K562 (cell line): Measurements from ENCODE around the gene KCNK2. TPM values are rescaled to one million over a fixed set of nuclear protein-coding genes. Genes with fewer than 3 reads are reported as not detected.

Experiments used
- ATAC-seq: fragments of 200-7000 bp; cut with Tn5 transposase; 3 replicates; pipeline ENCODE4 v1.9.1; 2020; ENCODE audit warnings: moderate library complexity
- BruUV-seq: library from RNA; stranded (reverse); fragments of 400-500 nt; replicated peaks from 2 replicates; lab custom pipeline; 2021; lab: Mats Ljungman, UMichigan
- CTCF ChIA-PET: fragments of 300-600 bp; formaldehyde crosslinking; extraction: SDS; loops from one replicate; lab custom pipeline; 2021; ENCODE audit warnings: low intra/inter-chr PET ratio; lab: Yijun Ruan, JAX
- POLR2A ChIA-PET: fragments of 300-600, 350-650 bp; sonication (Branson Sonifier 250); formaldehyde crosslinking; extraction: SDS; loops from one replicate; lab custom pipeline; 2021; ENCODE audit warnings: antibody characterized with exemption, inconsistent platforms; lab: Yijun Ruan, JAX
- DNase-seq, 4 experiments: peaks; one replicate each; pipeline versions ENCODE4 v3.0.0 to v3.0.0-alpha.2; 2011 to 2018; ENCODE audit warnings: low spot score in 3 of 4, mixed read lengths in 3 of 4; ENCODE audit errors: extremely low read depth in 1 of 4
- FAIRE-seq: peaks from 2 replicates; lab custom pipeline; 2011; peaks lifted over from hg19 to GRCh38; lab: Jason Lieb, UNC
- H2AFZ ChIP-seq: 2 replicates; pipeline ENCODE4 v1.6.0; 2011; ENCODE audit warnings: low read depth, low read length, control low read depth, inconsistent platforms
- H3K27ac ChIP-seq: fragments of 200-600 bp; 3 replicates; pipeline ENCODE4 v1.8.0; 2011; ENCODE audit warnings: low read depth, mild to moderate bottlenecking, control low read depth, inconsistent platforms, low read length, moderate library complexity, mixed read lengths; ENCODE audit errors: extremely low read depth
- H3K27me3 ChIP-seq, 2 experiments: fragments of 300-600 bp in 1 of 2; 2 replicates in 1 of 2; 3 replicates in 1 of 2; pipeline versions ENCODE4 v1.6.0 to v1.8.0; 2011; ENCODE audit warnings: inconsistent platforms in 2 of 2, low read length in 2 of 2, mild to moderate bottlenecking in 1 of 2, mixed read lengths in 1 of 2, moderate library complexity in 1 of 2; ENCODE audit not compliant: control insufficient read depth in 2 of 2, insufficient read depth in 2 of 2
- H3K36me3 ChIP-seq: fragments of 300-600 bp; 3 replicates; pipeline ENCODE4 v1.8.0; 2011; ENCODE audit warnings: mild to moderate bottlenecking, low read length, inconsistent platforms; ENCODE audit not compliant: control insufficient read depth, insufficient read depth
- H3K4me1 ChIP-seq, 2 experiments: fragments of 200-600 bp in 1 of 2; replicated peaks in 1 of 2; 2 replicates in 1 of 2; 3 replicates in 1 of 2; pipeline versions ENCODE4 v1.5.1 to v1.8.0; 2011; ENCODE audit warnings: inconsistent platforms in 2 of 2, low read length in 2 of 2, mild to moderate bottlenecking in 1 of 2, mixed read lengths in 1 of 2, moderate library complexity in 1 of 2; ENCODE audit not compliant: control insufficient read depth in 2 of 2, insufficient read depth in 2 of 2
- H3K4me2 ChIP-seq: 2 replicates; pipeline ENCODE4 v1.6.1; 2011; ENCODE audit warnings: low read length, control low read depth, inconsistent platforms, mixed read lengths; ENCODE audit not compliant: insufficient read depth
- H3K4me3 ChIP-seq: fragments of 200-600 bp; sonication (generic), shearing (Covaris generic); 2 replicates; pipeline ENCODE4 v1.5.1; 2016; ENCODE audit warnings: control low read depth, inconsistent platforms
- H3K79me2 ChIP-seq: fragments of 200-600 bp; 3 replicates; pipeline ENCODE4 v1.8.0; 2011; ENCODE audit warnings: low read length, inconsistent platforms; ENCODE audit not compliant: control insufficient read depth, insufficient read depth
- H3K9ac ChIP-seq, 2 experiments: 2 replicates each; pipeline versions ENCODE4 v1.6.0 to v1.6.1; 2011; ENCODE audit warnings: low read depth in 2 of 2, low read length in 2 of 2, control low read depth in 1 of 2, inconsistent platforms in 1 of 2, mild to moderate bottlenecking in 1 of 2, mixed read lengths in 1 of 2; ENCODE audit not compliant: insufficient read depth in 1 of 2
- H3K9me1 ChIP-seq: one replicate; pipeline ENCODE4 v1.6.0; 2011; ENCODE audit warnings: inconsistent platforms, mild to moderate bottlenecking, low read length, moderate library complexity; ENCODE audit not compliant: control insufficient read depth, insufficient read depth
- H3K9me3 ChIP-seq: replicated peaks from 2 replicates; pipeline ENCODE4 v1.5.1; 2011; ENCODE audit warnings: low read depth, low read length, inconsistent platforms; ENCODE audit not compliant: control insufficient read depth, insufficient read depth
- H4K20me1 ChIP-seq: replicated peaks from 2 replicates; pipeline ENCODE4 v1.6.1; 2011; ENCODE audit warnings: low read length, inconsistent platforms, mixed read lengths; ENCODE audit not compliant: control insufficient read depth, insufficient read depth
- ATF6 ChIP-seq: sonication (generic); formaldehyde crosslinking; IDR thresholded peaks from 2 replicates; pipeline ENCODE4 v1.4.0; 2020; ENCODE audit warnings: mild to moderate bottlenecking, missing genetic modification reagents
- C11orf30 ChIP-seq: fragments of 450-650 bp; IDR thresholded peaks from 2 replicates; pipeline ENCODE4 v1.6.1; 2016; ENCODE audit warnings: low read depth, mild to moderate bottlenecking
- CEBPG ChIP-seq, 3 experiments: fragments of 200-800 bp in 1 of 3; sonication (Bioruptor generic) in 1 of 3; sonication (generic) in 1 of 3; formaldehyde crosslinking in 1 of 3; IDR thresholded peaks in 2 of 3; conservative IDR thresholded peaks in 1 of 3; 2 replicates each; pipeline versions ENCODE4 v1.6.1 to v1.8.0; 2016 to 2022; ENCODE audit warnings: missing compliant biosample characterization in 2 of 3, missing genetic modification characterization in 2 of 3, mild to moderate bottlenecking in 1 of 3, missing genetic modification reagents in 1 of 3
- E2F1 ChIP-seq: sonication (generic); formaldehyde crosslinking; IDR thresholded peaks from 2 replicates; pipeline ENCODE4 v1.8.1; 2023; ENCODE audit warnings: mild to moderate bottlenecking, missing genetic modification reagents, moderate library complexity
- ESRRA ChIP-seq: fragments of 450-650 bp; IDR thresholded peaks from 2 replicates; pipeline ENCODE4 v1.6.1; 2014; ENCODE audit warnings: low read depth, mild to moderate bottlenecking, moderate library complexity, borderline replicate concordance
- FOSL1 ChIP-seq: fragments of 200-800 bp; sonication (Bioruptor generic); conservative IDR thresholded peaks from 2 replicates; pipeline ENCODE4 v1.6.1; 2016; ENCODE audit warnings: missing genetic modification characterization, missing compliant biosample characterization
- GATAD2A ChIP-seq: fragments of 450-650 bp; IDR thresholded peaks from 2 replicates; pipeline ENCODE4 v1.6.1; 2017
- GATAD2B ChIP-seq: fragments of 450-650 bp; IDR thresholded peaks from 2 replicates; pipeline ENCODE4 v1.6.1; 2017; ENCODE audit warnings: mild to moderate bottlenecking, borderline replicate concordance
- MAFF ChIP-seq: IDR thresholded peaks from 2 replicates; pipeline ENCODE4 v1.6.1; 2012; ENCODE audit warnings: low read length, improper control_type of control experiment
- MAFG ChIP-seq: fragments of 450-650 bp; conservative IDR thresholded peaks from 2 replicates; pipeline ENCODE4 v1.6.1; 2016; ENCODE audit warnings: missing genetic modification characterization, missing compliant biosample characterization
- MAFK ChIP-seq: IDR thresholded peaks from 2 replicates; pipeline ENCODE4 v1.6.1; 2011; ENCODE audit warnings: low read length, improper control_type of control experiment
- MBD1 ChIP-seq: fragments of 250-450 bp; sonication (Bioruptor Pico); IDR thresholded peaks from 2 replicates; pipeline ENCODE4 v1.8.0; 2022; ENCODE audit warnings: inconsistent platforms
- POLR2A ChIP-seq: fragments of 450-650 bp; conservative IDR thresholded peaks from 2 replicates; pipeline ENCODE4 v1.6.1; 2016
- PURB ChIP-seq: sonication (generic); formaldehyde crosslinking; IDR thresholded peaks from 2 replicates; pipeline ENCODE4 v1.9.0; 2021; ENCODE audit warnings: low read depth, mild to moderate bottlenecking, missing genetic modification reagents
- ZNF239 ChIP-seq: fragments of 250-450 bp; sonication (Bioruptor Pico); IDR thresholded peaks from 2 replicates; pipeline ENCODE4 v1.4.0; 2020; ENCODE audit warnings: mild to moderate bottlenecking
- ZNF24 ChIP-seq: fragments of 450-650 bp; IDR thresholded peaks from 2 replicates; pipeline ENCODE4 v1.6.1; 2016
- ZNF316 ChIP-seq: fragments of 450-650 bp; IDR thresholded peaks from 2 replicates; pipeline ENCODE4 v1.6.1; 2016
- WGBS: fragments of 100-300 bp; shearing (Covaris generic); methylation state at CpG from one replicate; pipeline ENCODE4 v1.1.6; 2016; ENCODE audit warnings: low coverage, mixed read lengths; ENCODE audit not compliant: insufficient coverage; ENCODE audit errors: missing lambda C conversion rate; 5-methylcytosine and 5-hydroxymethylcytosine counted together
- in situ Hi-C: fragments of 300-500 bp; cut with MboI; formaldehyde crosslinking; loops from 4 replicates; pipeline ENCODE4 v1.15.0; 2018; ENCODE audit warnings: inconsistent platforms, mixed read lengths
- intact Hi-C: fragments of 100-400 bp; cut with micrococcal nuclease; formaldehyde crosslinking; loops from 2 replicates; pipeline ENCODE4 v1.14.2; 2022
- polyA plus RNA-seq, 8 experiments: library from polyadenylated mRNA; depleted of rRNA in 4 of 8; stranded (reverse) in 5 of 8; unstranded in 3 of 8; fragments of >200 nt; fragmentation: Nextera tagmentation in 2 of 8; fragmentation: Illumina TruSeq in 1 of 8; extraction: Ambion mirVana in 2 of 8; extraction: Trizol in 1 of 8; gene quantifications; 2 replicates each; pipeline versions ENCODE4 v1.2.1 to v1.2.3, GENCODE V29; 2011 to 2014; ENCODE audit warnings: inconsistent platforms in 1 of 8, missing spikeins in 1 of 8
- total RNA-seq, 7 experiments: library from RNA; depleted of rRNA in 6 of 7; stranded (reverse); fragments of >200 nt in 6 of 7; fragmentation: Illumina TruSeq in 2 of 7; extraction: Trizol in 2 of 7; gene quantifications; 2 replicates each; pipeline versions ENCODE4 v1.2.1 to v1.2.3, GENCODE V29; 2011 to 2021; ENCODE audit warnings: low replicate concordance in 1 of 7

The KCNK2 gene
- total and polyA plus RNA-seq, 9 of the 15 experiments (the other 6 are each of a cell fraction or from before 2014, with no cell fraction given) = 0.04 to 0.13 (median 0.05) TPM; not detected in 3

GRCh38 chr1:215185067-215185620 is 102.6 kb downstream of the KCNK2 start:
- Histone ChIP-seq H3K4me3 (no peak overlapping the region), H3K36me3 (no peaks in the 10 kb centered on the region), H3K9ac (no peak overlapping the region), H3K27ac (no peak overlapping the region), H3K27me3 (no peaks in the 10 kb centered on the region), H2AFZ (no peak overlapping the region), H3K9me3 (no peaks in the 10 kb centered on the region; the same call in 1 of the 2 replicates), H4K20me1 (no peaks in the 10 kb centered on the region)
- BruUV-seq = no TSS peak
- intact Hi-C loops (no loop called here), in situ Hi-C loops (no loop called here)
- no peak for FAIRE-seq
- CTCF ChIA-PET = no interaction called here
- TF ChIP-seq ZNF239 (no peak), CEBPG (CRISPR knock-in tag; IDR thresholded peaks at IDR 0.05) (no peak), CEBPG (tag; conservative IDR thresholded peaks at IDR 0.05 in 1 of 2, IDR thresholded peaks at IDR 0.05 in 1 of 2) (no peak), MAFK (peak; percentile 94), ZNF316 (peak; percentile 95), MBD1 (CRISPR knock-in tag) (no peak), GATAD2A (no peak), POLR2A (no peak), E2F1 (CRISPR knock-in tag) (no peak), GATAD2B (no peak), MAFF (peak; percentile 89), FOSL1 (tag) (no peak), ZNF24 (no peak), PURB (no peak), C11orf30 (peak; percentile 86), MAFG (tag) (peak; percentile 89), ESRRA (no peak), ATF6 (CRISPR knock-in tag) (no peak)
- TF ChIP-seq, all 486 proteins: peak for 5
- Histone ChIP-seq H3K4me2 (no peak overlapping the region), H3K4me1 (no peaks in the 10 kb centered on the region), H3K79me2 (no peaks in the 10 kb centered on the region), H3K9me1 (no peaks in the 10 kb centered on the region)
- DNase-seq (no peak), ATAC-seq (no peak)
- POLR2A ChIA-PET = no interaction called here
- 0% methylated on average over 2 of the region's 2 CpGs for WGBS
